ENCODE data around the gene HOXB5.

Gene HOXB5

GRCh38 chr17:48593126-48593829 is at the start of gene HOXB5:
Gene HOXB5 (minus strand): TSS chr17:48593779. CDS start chr17:48593682, 97 bp downstream.
- intact Hi-C loops (cut with DNase I; ENCODE audit: low total_unique reads): no loop called here
- no peaks in the 10 kb centered on the region for H3K9me3 ChIP-seq
- H3K27me3 ChIP-seq: peaks cover 0 to 94% of the 10 kb centered on the region in 2 donors
- peaks cover 0 to 38% (median 24%) of the 10 kb centered on the region in 4 donors for H3K4me1 ChIP-seq
- H3K36me3 ChIP-seq: no peaks in the 10 kb centered on the region
- H3K4me3 ChIP-seq: peak within 1 kb of the TSS; percentile 10 to 40
- no peak for TF ChIP-seq CTCF (IDR thresholded peaks at IDR 0.05)
- DNase-seq: no peak
- H3K27ac ChIP-seq: no peak within 1 kb of the TSS

- intact Hi-C loops (cut with DNase I; ENCODE audit: low total_unique reads): no loop called here
- DNase-seq: no peak
- H3K27ac ChIP-seq: no peak overlapping the region
- H3K36me3 ChIP-seq: no peaks in the 10 kb centered on the region
- peaks cover 0 to 97% of the 10 kb centered on the region in 2 donors for H3K27me3 ChIP-seq
- peaks cover 0 to 20% (median 14%) of the 10 kb centered on the region in 4 donors for H3K4me1 ChIP-seq
- H3K4me3 ChIP-seq: no peak overlapping the region
- no peak for TF ChIP-seq CTCF (IDR thresholded peaks at IDR 0.05)
- no peaks in the 10 kb centered on the region for H3K9me3 ChIP-seq
Observed at GRCh38 chr17:48642843-48643696, 49.5 kb upstream of the HOXB5 start.

DNA sequence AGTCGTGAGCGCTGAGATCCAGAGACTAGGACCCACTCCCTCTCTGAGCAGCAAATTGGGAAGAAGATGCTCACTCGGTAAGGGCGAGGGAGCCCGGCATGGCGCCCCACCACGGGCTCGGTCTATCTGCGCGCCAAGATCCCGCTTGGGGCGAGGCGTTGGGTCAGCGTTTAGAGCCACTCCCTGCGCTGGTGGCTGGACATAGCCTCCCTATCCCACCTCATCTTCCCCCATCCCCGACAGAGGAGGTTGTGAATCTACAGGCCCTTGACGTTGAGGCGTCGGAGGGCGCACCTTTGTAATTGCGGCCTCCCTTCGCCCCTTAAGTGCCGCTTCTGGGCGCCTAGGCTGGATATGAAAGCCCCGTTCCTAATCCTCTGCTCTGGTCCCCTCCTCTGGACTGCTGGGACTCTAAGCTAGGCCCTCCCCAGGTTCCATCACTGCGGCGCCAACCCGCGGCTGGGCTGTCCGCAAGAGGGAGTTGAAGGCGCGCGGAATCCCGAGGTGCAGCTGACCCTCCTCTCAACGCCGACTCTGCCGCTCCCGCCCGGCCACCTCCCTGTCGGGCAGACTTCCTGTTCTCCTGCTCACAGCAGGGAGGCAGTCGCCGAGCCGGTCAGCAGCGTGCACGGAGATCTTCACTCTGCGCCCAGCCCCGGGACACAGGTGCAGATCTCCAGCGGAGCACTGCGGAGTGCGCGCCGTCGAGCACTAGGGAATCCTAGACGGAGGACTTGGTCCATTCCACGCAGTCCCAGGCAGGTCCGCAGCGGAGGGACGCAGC is 48.7 kb upstream of the HOXB5 start:
- peaks cover 0 to 97% of the 10 kb centered on the region in 2 donors for H3K27me3 ChIP-seq

DNA sequence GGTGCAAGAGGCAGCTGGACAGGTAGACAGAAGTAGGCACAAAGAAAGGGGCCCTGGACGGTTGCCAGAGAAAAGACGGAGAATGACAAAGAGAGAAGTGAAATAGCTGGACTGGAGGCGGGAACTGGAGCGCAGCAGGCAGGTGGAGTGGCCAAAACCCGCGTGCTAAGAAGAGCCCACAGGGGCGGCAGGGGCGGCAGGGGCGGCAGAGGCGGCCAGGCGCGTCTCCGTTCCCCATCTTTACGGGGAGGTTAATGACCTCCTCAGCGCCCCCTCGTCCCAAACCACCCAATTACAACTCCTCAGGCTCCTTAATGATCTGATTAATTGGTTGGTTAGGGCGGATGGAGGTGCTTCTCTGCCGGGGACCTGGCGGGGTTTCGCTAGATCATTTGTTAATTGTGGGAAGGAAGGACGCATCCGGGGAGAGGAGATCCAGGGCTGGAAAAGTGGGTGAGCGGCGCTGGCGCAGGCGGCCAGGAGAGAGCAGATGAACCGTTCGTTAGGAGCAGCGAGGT is 48.0 kb upstream of the HOXB5 start:
- H3K4me3 ChIP-seq: no peak overlapping the region
- DNase-seq: no peak
- H3K27me3 ChIP-seq: peaks cover 0 to 97% of the 10 kb centered on the region in 2 donors
- H3K27ac ChIP-seq: no peak overlapping the region
- intact Hi-C loops (cut with DNase I; ENCODE audit: low total_unique reads): no loop called here
- no peaks in the 10 kb centered on the region for H3K36me3 ChIP-seq
- H3K4me1 ChIP-seq: peaks cover 0 to 12% (median 4%) of the 10 kb centered on the region in 4 donors
- H3K9me3 ChIP-seq: no peaks in the 10 kb centered on the region
- no peak for TF ChIP-seq CTCF (IDR thresholded peaks at IDR 0.05)

More for the DNA sequence above, 48.7 kb upstream of the HOXB5 start:
- intact Hi-C loops (cut with DNase I; ENCODE audit: low total_unique reads): no loop called here
- H3K27ac ChIP-seq: no peak overlapping the region
- no peak overlapping the region for H3K4me3 ChIP-seq
- no peaks in the 10 kb centered on the region for H3K9me3 ChIP-seq
- no peak for DNase-seq
- peaks cover 0 to 14% (median 8%) of the 10 kb centered on the region in 4 donors for H3K4me1 ChIP-seq
- no peak for TF ChIP-seq CTCF (IDR thresholded peaks at IDR 0.05)
- no peaks in the 10 kb centered on the region for H3K36me3 ChIP-seq

GRCh38 chr17:48640858-48641180 is 47.2 kb upstream of the HOXB5 start:
- H3K27ac ChIP-seq: no peak overlapping the region
- intact Hi-C loops (cut with DNase I; ENCODE audit: low total_unique reads): no loop called here

More at GRCh38 chr17:48640858-48641180, 47.2 kb upstream of the HOXB5 start:
- peaks cover 0 to 9% (median 2%) of the 10 kb centered on the region in 4 donors for H3K4me1 ChIP-seq
- no peak for TF ChIP-seq CTCF (IDR thresholded peaks at IDR 0.05)
- no peak for DNase-seq
- H3K27me3 ChIP-seq: peaks cover 0 to 97% of the 10 kb centered on the region in 2 donors
- no peaks in the 10 kb centered on the region for H3K36me3 ChIP-seq
- no peaks in the 10 kb centered on the region for H3K9me3 ChIP-seq
- H3K4me3 ChIP-seq: no peak overlapping the region
